NCI-H128 (cell line): ENCODE measurements around the gene BHLHE40.

Experiments used
- DNase-seq: peaks from one replicate; lab custom pipeline; 2025; ENCODE audit not compliant: unreplicated experiment; lab: John Stamatoyannopoulos, UW

Gene BHLHE40

GRCh38 chr3:5016211-5017161 is 37.2 kb downstream of the BHLHE40 start:
- no peak for DNase-seq

GRCh38 chr3:5017925-5018531 is 38.8 kb downstream of the BHLHE40 start:
- DNase-seq, result no peak

GRCh38 chr3:5019411-5020241 is 40.4 kb downstream of the BHLHE40 start:
- no peak for DNase-seq

- no peak for DNase-seq
Observed at GRCh38 chr3:5020242-5020722, 41.0 kb downstream of the BHLHE40 start.

- DNase-seq, result no peak
Observed at GRCh38 chr3:5021116-5022092, 42.2 kb downstream of the BHLHE40 start.

- DNase-seq, result no peak
Observed at GRCh38 chr3:5022187-5022965, 43.1 kb downstream of the BHLHE40 start.

- no peak for DNase-seq
Observed at GRCh38 chr3:5022966-5023776, 43.9 kb downstream of the BHLHE40 start.

GRCh38 chr3:5023777-5024346 is 44.6 kb downstream of the BHLHE40 start:
- DNase-seq, result no peak

GRCh38 chr3:5026046-5026362 is 46.8 kb downstream of the BHLHE40 start:
- no peak for DNase-seq

- no peak for DNase-seq
Observed at GRCh38 chr3:5029715-5030114, 50.5 kb downstream of the BHLHE40 start.

GRCh38 chr3:5030152-5030551 is 50.9 kb downstream of the BHLHE40 start:
- DNase-seq, result no peak

GRCh38 chr3:5032844-5033243 is 53.6 kb downstream of the BHLHE40 start:
- no peak for DNase-seq
